Thoracic aorta endothelial cell (primary cell): ENCODE measurements around the gene LRP4. TPM values are rescaled to one million over a fixed set of nuclear protein-coding genes. Genes with fewer than 3 reads are reported as not detected.

Experiments used
- total RNA-seq: library from RNA; depleted of rRNA; stranded (reverse); fragments of >200 nt; gene quantifications from 2 replicates; pipeline ENCODE4 v1.2.3, GENCODE V29; 2012

LRP4 gene, protein sequence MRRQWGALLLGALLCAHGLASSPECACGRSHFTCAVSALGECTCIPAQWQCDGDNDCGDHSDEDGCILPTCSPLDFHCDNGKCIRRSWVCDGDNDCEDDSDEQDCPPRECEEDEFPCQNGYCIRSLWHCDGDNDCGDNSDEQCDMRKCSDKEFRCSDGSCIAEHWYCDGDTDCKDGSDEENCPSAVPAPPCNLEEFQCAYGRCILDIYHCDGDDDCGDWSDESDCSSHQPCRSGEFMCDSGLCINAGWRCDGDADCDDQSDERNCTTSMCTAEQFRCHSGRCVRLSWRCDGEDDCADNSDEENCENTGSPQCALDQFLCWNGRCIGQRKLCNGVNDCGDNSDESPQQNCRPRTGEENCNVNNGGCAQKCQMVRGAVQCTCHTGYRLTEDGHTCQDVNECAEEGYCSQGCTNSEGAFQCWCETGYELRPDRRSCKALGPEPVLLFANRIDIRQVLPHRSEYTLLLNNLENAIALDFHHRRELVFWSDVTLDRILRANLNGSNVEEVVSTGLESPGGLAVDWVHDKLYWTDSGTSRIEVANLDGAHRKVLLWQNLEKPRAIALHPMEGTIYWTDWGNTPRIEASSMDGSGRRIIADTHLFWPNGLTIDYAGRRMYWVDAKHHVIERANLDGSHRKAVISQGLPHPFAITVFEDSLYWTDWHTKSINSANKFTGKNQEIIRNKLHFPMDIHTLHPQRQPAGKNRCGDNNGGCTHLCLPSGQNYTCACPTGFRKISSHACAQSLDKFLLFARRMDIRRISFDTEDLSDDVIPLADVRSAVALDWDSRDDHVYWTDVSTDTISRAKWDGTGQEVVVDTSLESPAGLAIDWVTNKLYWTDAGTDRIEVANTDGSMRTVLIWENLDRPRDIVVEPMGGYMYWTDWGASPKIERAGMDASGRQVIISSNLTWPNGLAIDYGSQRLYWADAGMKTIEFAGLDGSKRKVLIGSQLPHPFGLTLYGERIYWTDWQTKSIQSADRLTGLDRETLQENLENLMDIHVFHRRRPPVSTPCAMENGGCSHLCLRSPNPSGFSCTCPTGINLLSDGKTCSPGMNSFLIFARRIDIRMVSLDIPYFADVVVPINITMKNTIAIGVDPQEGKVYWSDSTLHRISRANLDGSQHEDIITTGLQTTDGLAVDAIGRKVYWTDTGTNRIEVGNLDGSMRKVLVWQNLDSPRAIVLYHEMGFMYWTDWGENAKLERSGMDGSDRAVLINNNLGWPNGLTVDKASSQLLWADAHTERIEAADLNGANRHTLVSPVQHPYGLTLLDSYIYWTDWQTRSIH (N-terminal part only)
- 0.93 and 1.5 TPM in 2 replicates for total RNA-seq

DNA sequence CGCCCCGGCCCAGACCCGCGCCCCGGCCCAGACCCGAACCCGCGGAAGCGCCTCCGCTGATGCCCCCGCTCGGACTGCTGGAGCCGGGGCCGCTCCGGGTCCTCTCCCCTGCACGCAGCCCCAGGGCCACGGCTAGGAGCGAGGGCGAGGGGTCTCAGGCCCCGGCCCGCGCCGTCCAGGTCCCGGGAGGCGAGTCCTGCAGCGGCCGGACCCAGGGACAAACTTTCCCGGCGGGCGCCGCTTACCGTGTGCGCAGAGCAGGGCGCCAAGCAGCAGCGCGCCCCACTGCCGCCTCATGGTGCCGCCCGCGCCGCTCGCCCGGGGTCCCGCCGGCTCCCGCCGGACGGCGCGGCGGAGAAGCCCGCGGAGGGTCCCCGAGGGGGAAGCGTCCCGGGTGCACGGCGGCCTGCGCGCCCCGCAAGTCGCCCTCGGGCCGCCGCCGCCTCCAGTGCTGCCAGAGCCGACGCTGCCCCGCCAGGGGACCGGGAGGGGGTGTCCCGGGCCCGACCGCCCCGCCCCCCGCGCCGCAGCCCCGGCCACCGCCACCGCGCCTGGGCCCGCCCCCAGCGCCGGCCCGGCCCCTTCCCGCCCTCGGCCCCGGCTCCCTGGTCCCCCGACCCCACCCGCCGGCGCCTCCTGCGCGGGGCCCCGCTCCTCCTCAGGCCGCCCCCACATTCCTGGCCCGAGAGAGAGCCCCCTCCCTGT, at the start of gene LRP4:
LRP4 (minus strand) TSS at position 468 of the 705 bp plus-strand sequence; CDS start at position 297, 171 bp downstream.

DNA sequence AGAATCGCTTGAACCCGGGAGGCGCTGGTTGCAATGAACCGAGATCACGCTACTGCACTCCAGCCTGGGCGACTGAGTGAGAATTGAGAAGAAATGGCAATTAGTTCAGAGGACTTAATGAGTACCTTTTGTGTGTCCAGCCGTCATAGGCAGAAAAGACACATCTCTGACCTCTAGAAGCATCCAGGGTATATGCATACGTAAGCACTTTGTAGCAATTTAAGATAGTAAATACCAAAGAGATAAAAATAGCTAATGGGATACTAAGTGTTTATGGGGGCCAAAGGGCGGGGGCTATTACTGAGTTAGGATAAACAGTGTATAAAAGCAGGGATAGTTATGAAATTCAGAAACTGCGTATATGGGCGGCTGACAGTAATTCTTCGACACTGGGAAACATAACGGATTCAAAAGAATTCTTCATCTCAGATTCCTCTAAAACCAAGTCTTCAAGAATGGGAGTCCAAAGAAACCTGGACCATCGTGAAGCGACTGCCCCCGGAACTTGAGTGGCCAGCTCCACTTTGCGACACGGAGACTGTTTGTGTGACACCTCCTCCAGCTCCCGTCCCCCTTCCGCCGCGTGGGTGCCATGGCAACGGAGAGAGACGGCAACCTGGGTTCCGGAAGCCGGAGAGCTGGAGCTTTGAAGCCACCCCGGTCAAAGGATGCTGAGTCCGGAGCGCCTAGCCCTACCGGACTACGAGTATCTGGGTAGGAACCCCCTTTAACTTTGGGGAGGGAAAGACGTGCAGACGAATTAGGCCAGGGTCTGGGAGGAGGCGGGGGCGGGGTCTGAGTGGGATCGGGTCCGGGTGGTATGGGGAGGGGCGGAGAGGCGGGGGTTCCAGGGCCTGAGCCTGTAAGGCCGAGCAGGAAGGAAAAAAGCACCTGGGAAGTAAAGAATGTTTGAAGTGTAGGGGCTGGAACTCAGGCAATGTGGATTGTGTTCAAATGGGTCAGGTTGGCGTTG, 18.1 kb upstream of the LRP4 start, which contains the start of gene CSTPP1:
CSTPP1 (plus strand) TSS at position 624 of the 973 bp plus-strand sequence; CDS start at position 669, 45 bp downstream.

DNA sequence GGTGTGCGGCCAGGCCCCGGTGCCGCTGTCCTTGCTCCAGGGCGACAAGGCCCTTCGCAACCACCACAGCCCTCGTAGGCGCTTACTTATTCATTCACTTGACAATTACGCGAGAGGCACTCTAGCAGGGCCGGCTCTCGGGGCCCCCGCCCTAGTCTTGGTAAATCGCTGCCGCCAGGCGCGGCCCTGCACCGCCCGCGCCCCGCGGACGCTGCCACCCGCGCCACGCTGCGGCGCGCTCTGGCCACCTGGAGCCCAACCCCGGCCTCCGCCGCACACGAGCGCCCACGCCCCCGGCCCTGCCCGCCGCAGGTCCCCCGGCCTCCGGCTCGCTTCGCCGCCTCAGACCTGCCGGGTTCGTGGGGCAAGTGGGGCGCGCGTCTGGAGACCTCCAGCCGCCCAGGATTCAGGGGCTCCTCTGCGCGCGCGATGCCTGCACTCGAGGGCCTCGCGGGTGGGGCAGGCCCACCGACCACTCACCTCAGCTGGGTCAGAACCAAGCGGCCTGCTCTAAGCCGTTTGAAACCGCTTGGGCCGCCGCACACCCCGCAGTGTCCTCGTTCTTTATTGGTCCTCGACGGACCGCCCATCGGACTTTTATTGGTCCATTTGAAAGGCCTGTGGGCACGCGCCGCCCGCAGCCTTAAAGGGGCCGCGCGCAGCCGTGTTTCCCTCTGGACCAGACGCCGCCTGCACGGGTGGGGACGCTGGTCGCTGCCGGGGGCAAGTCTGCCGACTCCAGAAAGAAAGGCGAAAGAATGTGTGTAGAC, 72.4 kb downstream of the LRP4 start, which contains the start of gene CKAP5:
CKAP5 (minus strand) TSS at position 541 of the 770 bp plus-strand sequence. CDS start 25,049 bp downstream, outside the sequence.

Other genes starting within 250 kb of the LRP4 start
- 29.3 and 34.5 TPM in 2 replicates for gene ARHGAP1, start 217.9 kb downstream of the LRP4 start, total RNA-seq
- 6.7 and 8.9 TPM in 2 replicates for gene ZNF408, start 217.5 kb downstream of the LRP4 start, total RNA-seq
- gene F2, start 199.3 kb downstream of the LRP4 start, total RNA-seq, result not detected in 2 replicates
- 124 and 152 TPM in 2 replicates for gene CKAP5, start 72.3 kb downstream of the LRP4 start, total RNA-seq
- 20.6 and 26.9 TPM in 2 replicates for gene CSTPP1, start 18.2 kb upstream of the LRP4 start, total RNA-seq